Testis (tissue), 3 donors: ENCODE data around the gene IQCF2. TPM values are rescaled to one million over a fixed set of nuclear protein-coding genes. Genes with fewer than 3 reads are reported as not detected.
"Not testable (repeated sequence)": the region's sequence is repeated elsewhere in the genome, so short reads cannot be mapped to it uniquely, and the experiment has no call there.

Source experiments
- DNase-seq: peaks from one replicate; pipeline ENCODE4 v3.0.0-alpha.2; 2019
- H3K27ac ChIP-seq, 2 donors: fragments of 200-600 bp; sonication (generic); one replicate each; pipeline ENCODE4 v1.5.1; 2019
- H3K27me3 ChIP-seq: fragments of 200-600 bp; sonication (generic); one replicate; pipeline ENCODE4 v1.5.1; 2019
- H3K36me3 ChIP-seq: fragments of 200-600 bp; sonication (generic); one replicate; pipeline ENCODE4 v1.5.1; 2017; ENCODE audit warnings: low read depth; ENCODE audit errors: missing control alignments
- H3K4me1 ChIP-seq: fragments of 200-600 bp; sonication (generic); one replicate; pipeline ENCODE4 v1.5.1; 2019
- H3K4me3 ChIP-seq, 2 donors: fragments of 200-600 bp; sonication (generic); one replicate each; pipeline ENCODE4 v1.5.1; 2017 to 2019
- H3K9me3 ChIP-seq: fragments of 200-600 bp; sonication (generic); one replicate; pipeline ENCODE4 v1.5.1; 2017
- POLR2A ChIP-seq: fragments of 450-650 bp; IDR thresholded peaks from one replicate; pipeline ENCODE4 v1.6.1; 2017; ENCODE audit warnings: antibody characterized with exemption, mild to moderate bottlenecking, moderate library complexity
- WGBS, 2 donors: methylation state at CpG; one replicate each; pipeline ENCODE4 v1.1.5; 2018; 5-methylcytosine and 5-hydroxymethylcytosine counted together
- intact Hi-C: fragments of 100-400 bp; cut with DNase I; formaldehyde crosslinking; loops from one replicate; pipeline ENCODE4 v1.15.1; 2023; ENCODE audit warnings: low total_unique reads
- polyA plus RNA-seq: library from polyadenylated mRNA; stranded (reverse); fragments of 350-450 nt; fragmentation: Illumina TruSeq; extraction: RNeasy Lipid Tissue Mini Kit (QIAGEN cat#74804); gene quantifications from one replicate; pipeline ENCODE4 v1.2.3, GENCODE V29; 2014; ENCODE audit warnings: low read depth, low replicate concordance; ENCODE audit not compliant: insufficient read depth
- total RNA-seq, 2 donors: library from RNA; depleted of rRNA; stranded (reverse); fragments of >200 nt; gene quantifications; one replicate each; pipeline ENCODE4 v1.2.3, GENCODE V29; 2016
- TF ChIP-seq, protein P1 (sequence below), 3 experiments: fragments of 450-650 bp in 2 of 3; fragments of 200-600 bp in 1 of 3; sonication (generic) in 1 of 3; IDR thresholded peaks; one replicate each; pipeline ENCODE4 v1.5.1; 2016 to 2019; ENCODE audit warnings: antibody characterized with exemption in 3 of 3, mild to moderate bottlenecking in 2 of 3, moderate library complexity in 1 of 3

Gene IQCF2
- total and polyA plus RNA-seq, 3 donors from 2014 or later: 20.1 to 78.0 (median 65.9) TPM

DNA sequence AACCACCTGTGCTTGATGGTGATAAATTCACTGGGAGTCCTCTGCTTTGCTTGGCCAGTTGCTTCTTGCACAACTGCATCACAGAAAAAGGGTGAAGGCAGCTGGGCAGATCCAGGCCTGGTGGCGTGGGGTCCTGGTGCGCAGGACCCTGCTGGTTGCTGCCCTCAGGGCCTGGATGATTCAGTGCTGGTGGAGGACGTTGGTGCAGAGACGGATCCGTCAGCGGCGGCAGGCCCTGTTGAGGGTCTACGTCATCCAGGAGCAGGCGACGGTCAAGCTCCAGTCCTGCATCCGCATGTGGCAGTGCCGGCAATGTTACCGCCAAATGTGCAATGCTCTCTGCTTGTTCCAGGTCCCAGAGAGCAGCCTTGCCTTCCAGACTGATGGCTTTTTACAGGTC is 31.1 kb upstream of the IQCF2 start:
- TF ChIP-seq POLR2A: no peak
- Histone ChIP-seq H3K27ac (no peak overlapping the region), H3K9me3 (no peaks in the 10 kb centered on the region), H3K4me1 (no peaks in the 10 kb centered on the region), H3K27me3 (no peaks in the 10 kb centered on the region), H3K4me3 (no peak overlapping the region), H3K36me3 (no peaks in the 10 kb centered on the region)
- DNase-seq: no peak
- WGBS, 2 donors: 91 to 96% methylated on average over 12 to 13 of the region's 13 CpGs
- intact Hi-C loops: no loop called here

- Histone ChIP-seq H3K27me3 (no peaks in the 10 kb centered on the region), H3K9me3 (no peaks in the 10 kb centered on the region), H3K27ac (no peak overlapping the region), H3K4me1 (no peaks in the 10 kb centered on the region), H3K36me3 (no peaks in the 10 kb centered on the region), H3K4me3 (no peak overlapping the region)
- WGBS, 2 donors: 64 to 72% methylated on average over 4 of the region's 4 CpGs
- intact Hi-C loops: no loop called here
- no peak for TF ChIP-seq POLR2A
- TF ChIP-seq, protein P1, sequence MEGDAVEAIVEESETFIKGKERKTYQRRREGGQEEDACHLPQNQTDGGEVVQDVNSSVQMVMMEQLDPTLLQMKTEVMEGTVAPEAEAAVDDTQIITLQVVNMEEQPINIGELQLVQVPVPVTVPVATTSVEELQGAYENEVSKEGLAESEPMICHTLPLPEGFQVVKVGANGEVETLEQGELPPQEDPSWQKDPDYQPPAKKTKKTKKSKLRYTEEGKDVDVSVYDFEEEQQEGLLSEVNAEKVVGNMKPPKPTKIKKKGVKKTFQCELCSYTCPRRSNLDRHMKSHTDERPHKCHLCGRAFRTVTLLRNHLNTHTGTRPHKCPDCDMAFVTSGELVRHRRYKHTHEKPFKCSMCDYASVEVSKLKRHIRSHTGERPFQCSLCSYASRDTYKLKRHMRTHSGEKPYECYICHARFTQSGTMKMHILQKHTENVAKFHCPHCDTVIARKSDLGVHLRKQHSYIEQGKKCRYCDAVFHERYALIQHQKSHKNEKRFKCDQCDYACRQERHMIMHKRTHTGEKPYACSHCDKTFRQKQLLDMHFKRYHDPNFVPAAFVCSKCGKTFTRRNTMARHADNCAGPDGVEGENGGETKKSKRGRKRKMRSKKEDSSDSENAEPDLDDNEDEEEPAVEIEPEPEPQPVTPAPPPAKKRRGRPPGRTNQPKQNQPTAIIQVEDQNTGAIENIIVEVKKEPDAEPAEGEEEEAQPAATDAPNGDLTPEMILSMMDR (IDR thresholded peaks at IDR 0.05): no peak
- DNase-seq: no peak
Observed at GRCh38 chr3:51830836-51831385, 30.5 kb upstream of the IQCF2 start.

GRCh38 chr3:51836606-51837005 is 24.8 kb upstream of the IQCF2 start:
- Histone ChIP-seq H3K27me3 (no peaks in the 10 kb centered on the region), H3K4me1 (no peaks in the 10 kb centered on the region), H3K36me3 (no peaks in the 10 kb centered on the region), H3K4me3 (no peak overlapping the region), H3K9me3 (no peaks in the 10 kb centered on the region), H3K27ac (no peak overlapping the region)
- DNase-seq: no peak
- intact Hi-C loops: no loop called here
- WGBS, 2 donors: 86 to 87% methylated on average over 5 of the region's 5 CpGs
- TF ChIP-seq POLR2A: no peak
- TF ChIP-seq, protein P1 (IDR thresholded peaks at IDR 0.05): no peak

DNA sequence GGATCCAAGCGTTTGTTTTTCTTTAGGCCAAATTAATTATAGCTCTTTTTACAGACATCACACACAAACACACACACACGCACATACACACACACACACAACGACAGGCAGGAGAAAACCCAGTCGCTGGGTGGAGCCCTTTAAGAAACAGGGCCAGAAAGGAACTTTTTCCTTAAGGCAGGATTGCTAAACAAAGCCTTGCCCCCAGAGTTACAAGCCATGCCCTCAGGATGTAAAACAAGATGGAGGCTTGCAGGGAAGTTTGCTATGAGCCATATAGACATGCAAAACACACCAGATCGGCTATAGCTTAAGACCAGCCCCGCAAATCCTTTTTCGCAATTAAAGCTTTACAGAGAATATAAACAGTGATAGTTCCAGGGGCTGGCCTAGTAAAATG is 16.3 kb upstream of the IQCF2 start:
- WGBS, 2 donors: 64 to 66% methylated on average over 7 of the region's 7 CpGs
- intact Hi-C loops: no loop called here

GRCh38 chr3:51855411-51855810 is 6.0 kb upstream of the IQCF2 start:
- H3K9me3 ChIP-seq, H3K4me3 ChIP-seq, DNase-seq, H3K4me1 ChIP-seq, H3K27me3 ChIP-seq, H3K27ac ChIP-seq, H3K36me3 ChIP-seq, intact Hi-C loops: not testable (repeated sequence)
- 86 to 93% methylated on average over 1 of the region's 1 CpG for WGBS, 2 donors

More for the DNA sequence above, 16.3 kb upstream of the IQCF2 start:
- no peaks in the 10 kb centered on the region for H3K36me3 ChIP-seq
- H3K9me3 ChIP-seq: no peaks in the 10 kb centered on the region
- no peak for DNase-seq
- no peaks in the 10 kb centered on the region for H3K4me1 ChIP-seq
- H3K27ac ChIP-seq: no peak overlapping the region
- H3K4me3 ChIP-seq: no peak overlapping the region
- TF ChIP-seq, protein P1 (IDR thresholded peaks at IDR 0.05): no peak
- no peak for TF ChIP-seq POLR2A
- H3K27me3 ChIP-seq: no peaks in the 10 kb centered on the region

DNA sequence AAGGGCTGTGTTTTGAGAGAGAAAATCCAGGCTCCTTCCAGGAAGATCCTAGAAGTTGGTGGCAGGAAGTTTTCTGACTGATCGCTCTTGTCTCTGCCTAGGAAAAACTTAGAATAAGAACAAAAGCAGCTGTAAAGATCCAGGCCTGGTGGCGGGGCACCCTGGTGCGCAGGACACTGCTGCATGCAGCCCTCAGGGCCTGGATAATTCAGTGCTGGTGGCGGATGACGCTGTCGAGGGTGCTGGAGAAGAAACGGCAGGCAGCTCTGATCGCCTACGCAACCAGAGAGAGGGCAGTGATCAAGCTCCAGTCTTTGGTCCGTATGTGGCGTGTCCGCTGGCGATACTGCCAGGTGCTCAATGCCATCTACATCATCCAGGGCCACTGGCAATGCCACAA is 1.5 kb downstream of the IQCF2 start:
- Histone ChIP-seq H3K4me3 (no peak overlapping the region), H3K36me3 (no peaks in the 10 kb centered on the region), H3K27me3 (no peaks in the 10 kb centered on the region), H3K4me1 (no peaks in the 10 kb centered on the region), H3K9me3 (no peaks in the 10 kb centered on the region), H3K27ac (no peak overlapping the region)
- TF ChIP-seq, protein P1 (IDR thresholded peaks at IDR 0.05): no peak
- no peak for TF ChIP-seq POLR2A
- no peak for DNase-seq
- intact Hi-C loops: no loop called here
- WGBS, 2 donors: 80 to 89% methylated on average over 13 of the region's 13 CpGs

- intact Hi-C loops, H3K36me3 ChIP-seq, H3K27ac ChIP-seq, H3K9me3 ChIP-seq, H3K4me1 ChIP-seq, H3K27me3 ChIP-seq, H3K4me3 ChIP-seq, DNase-seq: not testable (repeated sequence)
- 64 to 76% methylated on average over 1 of the region's 1 CpG for WGBS, 2 donors
Observed at GRCh38 chr3:51868896-51869295, 7.5 kb downstream of the IQCF2 start.
